ENCODE results near the gene FARP1. TPM values are rescaled to one million over a fixed set of nuclear protein-coding genes. Genes with fewer than 3 reads are reported as not detected.

The FARP1 gene
- total and polyA plus RNA-seq, 10 of the 15 experiments (the other 5 are each of a cell fraction or from before 2014, with no cell fraction given), result 0.17 to 6.9 (median 0.68) TPM

- RAD21 ChIA-PET (ENCODE audit: unreplicated experiment), result no interaction called here
- Histone ChIP-seq H2AFZ (ENCODE audit: control insufficient read depth, low read depth, low read length) (no peak overlapping the region), H3K4me1 (ENCODE audit: control insufficient read depth, insufficient read depth, low read length) (peaks cover 5% of the 10 kb centered on the region), H3K36me3 (ENCODE audit: control insufficient read depth in 2 of 2, insufficient read depth in 2 of 2, low read length in 1 of 2) (peaks cover 36 to 54% of the 10 kb centered on the region in 2 experiments), H3K9ac (ENCODE audit: control insufficient read depth, insufficient read depth, low read length) (no peak overlapping the region), H3K4me2 (ENCODE audit: control insufficient read depth, insufficient read depth) (no peak overlapping the region), H3K79me2 (ENCODE audit: control insufficient read depth, insufficient read depth, low read length) (peaks cover 9% of the 10 kb centered on the region), H4K20me1 (ENCODE audit: control insufficient read depth, insufficient read depth) (no peaks in the 10 kb centered on the region; the same call in 1 of the 2 replicates), H3K4me3 (no peak overlapping the region), H3K27me3 (replicated peaks in 1 of 2; ENCODE audit: control insufficient read depth in 2 of 2, insufficient read depth in 2 of 2, low read length in 1 of 2) (no peaks in the 10 kb centered on the region), H3K27ac (ENCODE audit: control insufficient read depth, insufficient read depth) (no peak overlapping the region), H3K9me3 (replicated peaks; ENCODE audit: control insufficient read depth, insufficient read depth, low read length) (no peaks in the 10 kb centered on the region)
- no peak for DNase-seq (ENCODE audit: low read depth, low spot score)
- FAIRE-seq, result no peak
- TF ChIP-seq TARDBP (IDR thresholded peaks at IDR 0.05; ENCODE audit: borderline replicate concordance) (no peak), MYB (IDR thresholded peaks at IDR 0.05; ENCODE audit: borderline replicate concordance, low read depth, low read length) (no peak), EZH2 (IDR thresholded peaks at IDR 0.05; ENCODE audit: borderline replicate concordance, control insufficient read depth, low read depth, low read length) (no peak), NFXL1 (IDR thresholded peaks at IDR 0.05; ENCODE audit: borderline replicate concordance) (no peak), RB1 (IDR thresholded peaks at IDR 0.05; ENCODE audit: borderline replicate concordance) (no peak), ATF7 (IDR thresholded peaks at IDR 0.05; ENCODE audit: low read depth) (no peak)
- TF ChIP-seq, protein P1, sequence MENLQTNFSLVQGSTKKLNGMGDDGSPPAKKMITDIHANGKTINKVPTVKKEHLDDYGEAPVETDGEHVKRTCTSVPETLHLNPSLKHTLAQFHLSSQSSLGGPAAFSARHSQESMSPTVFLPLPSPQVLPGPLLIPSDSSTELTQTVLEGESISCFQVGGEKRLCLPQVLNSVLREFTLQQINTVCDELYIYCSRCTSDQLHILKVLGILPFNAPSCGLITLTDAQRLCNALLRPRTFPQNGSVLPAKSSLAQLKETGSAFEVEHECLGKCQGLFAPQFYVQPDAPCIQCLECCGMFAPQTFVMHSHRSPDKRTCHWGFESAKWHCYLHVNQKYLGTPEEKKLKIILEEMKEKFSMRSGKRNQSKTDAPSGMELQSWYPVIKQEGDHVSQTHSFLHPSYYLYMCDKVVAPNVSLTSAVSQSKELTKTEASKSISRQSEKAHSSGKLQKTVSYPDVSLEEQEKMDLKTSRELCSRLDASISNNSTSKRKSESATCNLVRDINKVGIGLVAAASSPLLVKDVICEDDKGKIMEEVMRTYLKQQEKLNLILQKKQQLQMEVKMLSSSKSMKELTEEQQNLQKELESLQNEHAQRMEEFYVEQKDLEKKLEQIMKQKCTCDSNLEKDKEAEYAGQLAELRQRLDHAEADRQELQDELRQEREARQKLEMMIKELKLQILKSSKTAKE (IDR thresholded peaks at IDR 0.05; ENCODE audit: low read depth, poor library complexity, severe bottlenecking), result no peak
- 91% methylated on average over 6 of the region's 6 CpGs for WGBS (ENCODE audit: insufficient coverage, insufficient replicate concordance, low lambda C conversion rate, missing lambda C conversion rate)
- ATAC-seq, result no peak
- in situ Hi-C loops (cut with MboI) (no loop called here), intact Hi-C loops (cut with micrococcal nuclease; ENCODE audit: unreplicated experiment) (no loop called here)
- CTCF ChIA-PET, result interaction anchor here (1.0 to 6.5 kb wide), 3 partner anchors 25 to 182 kb away, joined by 3 to 54 read pairs (median 3); no protein-coding TSS in a partner anchor
- BruUV-seq (replicated peaks), result no TSS peak
- POLR2A ChIA-PET, result no interaction called here
- SMC1A ChIA-PET (ENCODE audit: uncharacterized antibody, unreplicated experiment), result interaction anchor here (0.6 to 1.2 kb wide), 2 partner anchors 111 to 182 kb away, joined by 3 to 4 read pairs; no protein-coding TSS in a partner anchor
Observed at GRCh38 chr13:98470920-98471319, 328.0 kb downstream of the FARP1 start.
